NCI-H2227 treated with DMSO at 0.1 percent for 48 hours (cell line): ENCODE measurements around the gene MB21D2.
"Not testable (repeated sequence)": the region's sequence is repeated elsewhere in the genome, so short reads cannot be mapped to it uniquely, and the experiment has no call there.

Source experiments
- DNase-seq: peaks from one replicate; lab custom pipeline; 2025; lab: John Stamatoyannopoulos, UW

The MB21D2 gene

GRCh38 chr3:192917404-192918274 lies at the start of gene MB21D2:
MB21D2 (minus strand) TSS chr3:192917856; CDS start chr3:192917840, 16 bp downstream.
- DNase-seq = peak; percentile 84

- not testable (repeated sequence) for DNase-seq
Observed at GRCh38 chr3:192964959-192965719, 47.5 kb upstream of the MB21D2 start.

GRCh38 chr3:192959773-192960172 lies 42.1 kb upstream of the MB21D2 start:
- DNase-seq = no peak

GRCh38 chr3:192958219-192958872 lies 40.7 kb upstream of the MB21D2 start:
- no peak for DNase-seq

GRCh38 chr3:192957441-192958021 lies 39.9 kb upstream of the MB21D2 start:
- no peak for DNase-seq

GRCh38 chr3:192953926-192954325 lies 36.3 kb upstream of the MB21D2 start:
- no peak for DNase-seq

- no peak for DNase-seq
Observed at GRCh38 chr3:192947421-192947820, 29.8 kb upstream of the MB21D2 start.

GRCh38 chr3:192943393-192943792 lies 25.7 kb upstream of the MB21D2 start:
- DNase-seq = no peak

- DNase-seq = no peak
Observed at GRCh38 chr3:192942625-192943024, 25.0 kb upstream of the MB21D2 start.

GRCh38 chr3:192940129-192940528 lies 22.5 kb upstream of the MB21D2 start:
- no peak for DNase-seq

- no peak for DNase-seq
Observed at GRCh38 chr3:192935441-192935840, 17.8 kb upstream of the MB21D2 start.

- DNase-seq = no peak
Observed at GRCh38 chr3:192933779-192934460, 16.3 kb upstream of the MB21D2 start.

- no peak for DNase-seq
Observed at GRCh38 chr3:192933259-192933658, 15.6 kb upstream of the MB21D2 start.

- no peak for DNase-seq
Observed at GRCh38 chr3:192931825-192932224, 14.2 kb upstream of the MB21D2 start.

GRCh38 chr3:192930577-192930976 lies 12.9 kb upstream of the MB21D2 start:
- no peak for DNase-seq

- DNase-seq = no peak
Observed at GRCh38 chr3:192929755-192930547, 12.3 kb upstream of the MB21D2 start.

- DNase-seq = no peak
Observed at GRCh38 chr3:192929146-192929545, 11.5 kb upstream of the MB21D2 start.

GRCh38 chr3:192928720-192929119 lies 11.1 kb upstream of the MB21D2 start:
- DNase-seq = no peak

GRCh38 chr3:192928016-192928415 lies 10.4 kb upstream of the MB21D2 start:
- DNase-seq = no peak

GRCh38 chr3:192927016-192927415 lies 9.4 kb upstream of the MB21D2 start:
- no peak for DNase-seq

GRCh38 chr3:192923731-192924130 lies 6.1 kb upstream of the MB21D2 start:
- DNase-seq = no peak
